HG03103 (cell line): ENCODE data around the gene GPR143.

Experiments
- ATAC-seq: cut with Tn5 transposase; IDR thresholded peaks from one replicate; pipeline ENCODE4 v1.9.1; 2021; ENCODE audit warnings: low read depth; ENCODE audit not compliant: unreplicated experiment

The GPR143 gene

DNA sequence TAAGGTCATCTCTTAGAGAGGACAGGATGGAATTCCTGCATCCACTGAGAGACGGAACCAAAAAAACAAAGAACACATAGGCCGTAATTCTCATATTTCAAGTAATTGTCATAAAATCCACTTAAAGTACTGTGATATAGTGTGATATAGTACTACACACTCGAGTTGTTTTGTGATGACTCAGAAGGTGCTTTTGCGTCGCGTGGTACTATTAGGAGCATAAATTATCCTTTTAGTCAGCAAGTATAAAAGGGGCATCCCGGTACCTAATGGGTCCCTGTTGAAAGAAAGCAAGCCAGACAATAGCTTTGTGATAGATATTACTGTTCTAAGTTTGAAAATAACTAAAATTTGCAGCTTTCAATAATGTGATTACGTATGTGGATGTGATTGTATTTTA, 55.3 kb downstream of the GPR143 start:
- ATAC-seq: no peak

DNA sequence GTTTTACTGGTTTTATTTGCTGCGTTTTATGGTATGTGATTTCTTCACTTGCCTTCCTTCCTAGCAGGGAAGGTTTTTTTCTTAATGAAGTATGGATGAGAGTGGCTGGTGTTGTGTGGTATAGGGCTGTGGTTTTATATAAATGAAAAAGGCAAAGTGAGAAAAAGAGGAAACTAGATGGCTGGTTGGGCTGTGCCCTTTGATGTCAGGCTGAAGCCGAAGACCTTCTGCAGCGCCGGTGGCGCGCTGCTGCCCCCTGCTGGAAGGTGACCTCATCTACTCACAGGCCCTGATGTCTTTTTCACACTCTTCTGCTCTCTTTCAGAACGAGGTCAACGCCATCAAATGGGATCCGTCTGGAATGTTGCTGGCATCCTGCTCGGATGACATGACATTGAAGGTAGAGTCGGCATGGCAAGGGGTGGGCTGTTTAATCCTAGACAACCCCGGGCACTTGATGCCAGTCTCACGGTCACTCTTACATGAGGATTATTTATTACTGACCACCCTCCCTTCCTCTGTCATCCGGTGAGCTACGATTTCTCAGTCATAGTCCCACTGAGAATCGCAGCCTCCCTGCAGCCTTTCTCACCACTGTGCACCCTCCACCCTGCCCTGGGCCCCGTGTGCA, 56.6 kb downstream of the GPR143 start:
- peak; percentile 71 for ATAC-seq

DNA sequence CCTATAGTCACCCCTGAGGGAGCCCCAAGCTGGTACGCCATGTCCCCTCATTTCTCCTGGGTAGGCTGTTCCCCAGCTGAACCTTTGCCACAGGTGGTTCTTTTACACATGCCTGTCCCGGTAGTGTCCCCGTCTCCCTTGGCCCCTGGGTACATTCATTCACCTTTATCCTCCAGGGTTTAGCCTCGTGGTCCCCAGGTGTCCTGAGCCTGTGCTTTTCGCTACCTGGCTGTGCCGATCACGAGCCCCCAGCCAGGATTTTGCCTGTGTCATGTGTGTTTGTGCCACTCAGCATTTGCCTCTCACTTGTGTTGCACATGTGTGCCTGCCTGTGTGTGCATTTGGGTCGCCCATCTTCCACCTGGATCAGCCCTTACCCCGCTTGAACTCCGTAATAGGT, 57.6 kb downstream of the GPR143 start:
- ATAC-seq: no peak

DNA sequence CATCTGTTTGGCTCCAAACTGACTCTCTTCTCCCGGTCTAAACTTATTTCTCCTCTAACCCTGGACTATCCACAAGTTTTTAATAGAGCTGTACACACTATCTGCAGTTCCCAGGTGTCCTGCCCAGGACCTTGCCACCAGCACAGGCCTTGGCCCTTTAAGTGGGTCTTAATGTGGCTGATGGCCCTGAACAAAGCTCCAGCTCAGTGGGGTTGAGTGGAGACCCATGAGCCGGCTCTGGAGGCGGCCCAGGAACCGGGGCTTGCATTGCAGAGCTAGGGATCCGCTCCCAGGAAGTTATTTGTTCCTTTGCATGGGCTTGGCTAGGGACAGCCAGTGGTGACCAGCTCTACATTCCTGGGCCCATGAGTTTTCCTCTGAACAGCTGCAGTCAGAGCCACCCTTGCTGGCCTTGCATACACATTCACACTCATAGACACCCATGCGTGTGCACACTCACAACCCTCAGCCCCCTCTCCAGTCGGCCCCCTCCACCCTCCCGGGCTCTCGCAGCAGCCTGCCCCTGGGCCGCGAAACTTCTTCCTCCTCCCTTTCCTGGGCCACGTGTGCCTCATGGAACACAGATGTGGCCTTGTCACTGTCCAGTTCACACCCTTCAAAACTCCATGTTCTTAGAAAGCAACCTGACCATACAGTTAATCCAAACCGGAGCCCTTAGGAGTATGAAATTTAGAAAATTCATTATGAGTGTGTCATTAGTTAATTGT, 58.2 kb downstream of the GPR143 start:
- ATAC-seq: no peak

DNA sequence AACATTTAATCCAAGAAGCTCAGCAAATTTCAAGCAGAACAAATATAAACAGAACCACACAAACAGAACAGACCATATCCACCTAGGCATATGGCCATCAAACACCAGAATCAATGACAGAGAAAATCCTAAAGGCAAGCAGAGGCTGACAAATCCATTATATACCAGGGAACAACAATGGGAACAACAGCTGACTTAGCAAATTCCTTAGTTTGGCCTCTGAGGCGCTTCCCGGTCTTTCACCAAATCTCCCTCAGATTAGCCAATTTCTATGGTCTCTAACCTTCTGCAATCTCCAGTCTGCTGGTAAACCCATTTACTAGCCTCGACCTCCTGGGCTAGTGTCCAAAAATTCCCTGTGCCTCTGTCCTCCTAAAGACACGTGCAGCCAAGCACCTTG, 59.2 kb downstream of the GPR143 start:
- no peak for ATAC-seq

DNA sequence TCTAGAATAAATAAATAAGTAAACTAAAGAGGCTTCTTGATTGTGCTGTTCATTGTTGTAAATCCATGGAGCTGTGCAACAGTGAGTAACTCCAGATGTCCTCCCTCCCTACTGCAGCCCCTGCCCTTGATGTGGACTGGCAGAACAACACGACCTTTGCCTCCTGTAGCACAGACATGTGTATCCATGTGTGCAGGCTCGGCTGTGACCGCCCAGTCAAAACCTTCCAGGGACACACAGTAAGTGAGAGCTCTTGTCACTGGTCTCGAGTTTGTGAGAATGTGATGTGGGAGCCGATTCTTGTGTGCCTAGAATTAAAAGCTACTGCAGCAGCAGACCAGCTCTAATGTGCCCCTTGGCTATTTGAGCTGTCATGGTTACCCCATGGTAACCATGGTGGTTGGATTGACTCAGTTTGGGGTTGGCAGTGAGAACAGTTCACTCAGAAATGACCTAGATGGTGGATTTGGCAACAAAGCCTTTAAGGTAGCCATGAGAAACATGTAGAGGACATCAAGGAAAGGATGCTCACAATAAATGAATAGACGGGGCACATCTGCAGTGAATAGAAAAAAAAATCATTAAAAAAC, 60.7 kb downstream of the GPR143 start:
- ATAC-seq: no peak

DNA sequence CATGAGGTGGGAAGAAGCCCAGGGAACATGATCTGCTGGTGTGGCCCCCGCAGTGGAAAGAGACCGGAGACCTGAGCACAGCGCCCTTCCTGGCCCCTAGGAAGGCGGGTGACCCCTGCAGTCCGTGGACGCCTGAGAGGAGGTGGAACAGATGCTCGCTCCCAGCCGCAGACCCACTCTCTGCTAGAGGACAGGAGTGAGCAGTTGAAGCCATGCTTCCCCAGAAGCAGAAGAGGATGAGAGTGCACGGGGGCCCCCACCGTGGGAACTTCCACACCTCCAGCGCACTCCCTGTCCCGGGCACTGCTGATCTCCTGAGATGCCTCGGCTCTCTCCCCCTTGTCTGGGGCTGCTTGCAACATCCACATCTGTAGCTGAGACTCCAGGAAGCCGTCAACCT, 62.2 kb downstream of the GPR143 start:
- no peak for ATAC-seq

DNA sequence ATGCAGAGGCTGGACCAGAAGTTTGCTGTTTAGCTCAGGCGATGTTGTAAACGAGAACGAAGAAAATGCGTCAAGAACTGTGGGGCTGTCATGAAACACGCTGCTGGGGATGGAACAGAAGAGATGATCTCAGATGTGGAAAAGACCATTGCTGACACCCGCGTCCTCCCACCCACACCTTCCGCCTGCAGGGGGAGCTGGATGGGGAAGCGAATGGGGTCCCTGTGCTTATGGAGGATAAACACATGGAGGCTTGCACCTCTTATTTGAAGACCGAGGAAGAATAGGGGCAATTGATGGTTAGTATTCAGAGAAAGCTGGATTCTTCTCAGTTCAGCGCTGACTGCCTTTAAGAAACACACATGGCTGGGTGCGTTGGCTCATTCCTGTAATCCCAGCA, 63.9 kb downstream of the GPR143 start:
- ATAC-seq: no peak

DNA sequence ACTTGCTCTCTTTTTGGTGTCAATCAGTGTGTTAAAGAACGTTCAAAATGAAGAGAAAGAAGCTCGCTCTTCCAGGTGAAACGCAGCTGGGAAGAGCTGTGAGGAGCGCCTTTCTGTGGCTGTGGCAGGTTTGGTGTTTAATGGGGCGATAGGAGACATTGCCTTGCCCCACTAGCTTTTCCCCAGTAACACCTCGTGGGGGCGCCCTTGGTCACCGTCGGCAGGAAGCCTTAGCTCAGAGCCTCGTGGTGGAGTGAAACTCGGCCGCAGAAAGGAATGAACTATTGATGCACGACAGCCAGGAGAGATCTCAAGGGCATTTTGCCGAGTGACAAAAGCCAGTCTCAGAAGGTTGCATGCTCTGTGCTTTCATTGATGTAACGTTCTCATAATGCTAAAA, 65.1 kb downstream of the GPR143 start:
- ATAC-seq: no peak

DNA sequence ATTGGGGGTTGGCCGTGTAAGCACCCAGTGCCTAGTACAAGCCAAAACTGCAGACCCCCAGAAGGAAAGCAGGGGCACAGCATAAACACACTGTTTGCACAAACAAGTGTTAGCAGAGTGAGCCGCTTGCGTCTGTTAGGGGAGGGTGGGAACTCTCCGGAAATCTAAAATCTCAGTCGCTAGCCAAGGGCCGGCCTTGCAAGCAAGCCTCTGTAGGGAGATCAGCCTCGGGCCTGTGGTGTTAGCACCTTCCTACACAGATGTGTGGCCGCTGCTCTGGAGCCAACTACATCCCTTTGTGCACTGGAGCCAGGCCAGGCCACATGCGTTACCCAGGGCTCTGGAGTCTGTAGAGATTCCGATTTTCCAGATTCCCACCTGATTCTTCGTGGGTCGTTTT, 67.1 kb downstream of the GPR143 start:
- no peak for ATAC-seq

DNA sequence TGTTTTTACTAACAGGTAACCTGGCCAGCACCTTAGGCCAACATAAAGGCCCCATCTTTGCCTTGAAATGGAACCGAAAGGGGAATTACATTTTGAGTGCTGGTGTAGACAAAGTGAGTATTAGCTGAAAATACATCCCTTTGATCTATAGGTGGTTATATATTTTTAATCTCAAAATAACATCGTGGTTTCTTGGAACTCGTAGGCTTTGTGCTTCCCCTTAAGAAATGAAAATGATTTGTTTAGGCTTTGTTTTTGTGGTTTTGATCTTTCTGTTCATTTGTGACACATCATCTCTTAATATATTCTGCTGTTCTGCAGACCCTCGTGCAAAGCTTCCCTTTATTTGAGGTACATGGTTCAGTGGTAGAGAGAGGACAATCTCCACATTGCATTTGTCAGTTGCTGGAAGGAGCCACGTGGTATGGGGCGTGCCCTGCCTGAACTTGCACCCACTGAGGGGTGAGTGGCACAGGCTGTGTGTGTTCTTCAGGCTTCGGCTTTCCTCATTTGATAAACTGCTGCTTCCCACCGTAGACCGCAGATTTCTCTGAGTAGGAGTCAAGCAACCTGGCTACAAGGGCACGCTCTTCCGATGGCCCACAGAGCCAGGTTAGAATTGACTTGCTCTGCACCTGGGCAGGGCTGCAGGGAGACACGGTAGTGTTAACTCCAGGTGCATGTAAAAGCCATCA, 72.2 kb downstream of the GPR143 start:
- ATAC-seq: no peak

DNA sequence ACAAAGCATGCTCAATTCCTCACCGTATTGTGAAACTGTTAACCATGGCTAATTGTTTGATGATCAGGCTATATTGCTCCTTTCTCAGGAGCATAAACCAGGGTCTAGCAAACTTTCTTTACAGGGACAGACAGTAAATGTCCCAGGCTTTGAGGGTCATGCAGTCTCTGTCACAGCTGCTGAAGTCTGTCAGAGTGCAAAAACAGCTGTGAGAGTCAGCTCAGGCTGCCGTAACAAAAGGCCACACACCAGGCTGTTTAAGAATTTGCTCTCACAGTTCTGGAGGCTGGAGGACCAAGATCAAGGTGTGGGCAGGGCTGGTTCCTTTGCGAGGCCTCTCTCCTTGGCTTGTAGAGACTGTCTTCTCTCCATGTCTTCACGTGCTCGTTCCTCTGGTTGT, 75.6 kb downstream of the GPR143 start:
- ATAC-seq: no peak

DNA sequence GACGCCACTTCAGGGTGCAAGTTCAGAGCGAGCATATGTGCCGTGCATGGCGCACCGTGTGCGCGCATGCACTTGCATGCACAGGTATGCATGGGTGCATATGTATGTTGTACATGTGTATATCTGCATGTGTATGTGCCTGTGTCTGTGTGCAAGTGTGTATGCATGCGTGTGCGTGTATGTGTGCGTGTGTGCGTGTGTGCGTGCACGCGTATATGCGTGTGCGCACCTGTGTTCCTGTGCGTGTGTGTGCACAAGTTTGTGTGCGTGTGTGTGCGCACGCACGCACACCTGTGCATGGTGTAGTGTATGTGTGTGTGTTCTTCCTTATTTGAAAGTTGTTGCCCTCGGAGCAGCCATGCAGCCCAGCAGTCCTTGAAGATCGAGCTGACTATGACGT, 76.8 kb downstream of the GPR143 start:
- no peak for ATAC-seq

DNA sequence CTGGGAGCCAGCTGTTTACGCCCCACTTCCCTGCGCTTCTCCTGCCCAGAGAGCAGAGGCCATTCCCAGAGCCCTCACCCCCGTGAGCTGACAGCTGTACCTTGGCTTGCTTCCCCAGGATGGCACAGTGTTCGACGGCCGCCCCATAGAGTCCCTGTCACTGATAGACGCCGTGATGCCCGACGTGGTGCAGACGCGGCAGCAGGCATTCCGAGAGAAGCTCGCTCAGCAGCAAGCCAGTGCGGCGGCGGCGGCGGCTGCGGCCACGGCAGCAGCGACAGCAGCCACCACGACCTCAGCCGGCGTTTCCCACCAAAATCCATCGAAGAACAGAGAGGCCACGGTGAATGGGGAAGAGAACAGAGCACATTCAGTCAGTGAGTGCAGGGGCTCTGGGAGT, 77.7 kb downstream of the GPR143 start:
- no peak for ATAC-seq

DNA sequence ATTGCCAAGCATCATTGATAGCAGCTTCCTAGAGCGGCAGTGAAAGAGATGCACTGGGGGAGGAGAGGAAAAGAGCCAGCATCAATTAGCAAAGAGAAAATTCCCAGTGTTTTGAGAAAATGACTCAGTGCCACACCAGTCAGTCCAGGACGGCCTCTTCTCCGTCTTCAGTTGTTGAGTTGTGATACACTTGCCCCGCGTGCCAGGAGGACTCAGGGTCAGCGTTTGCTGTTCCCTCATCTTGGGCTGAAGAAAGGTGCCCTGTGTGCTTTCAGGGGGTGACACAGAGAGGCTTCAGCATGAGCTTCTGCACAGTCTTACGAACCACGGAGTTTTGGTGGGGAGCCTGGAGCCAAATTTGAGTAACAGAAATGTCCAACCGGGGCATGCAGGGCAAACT, 82.3 kb downstream of the GPR143 start:
- ATAC-seq: no peak

DNA sequence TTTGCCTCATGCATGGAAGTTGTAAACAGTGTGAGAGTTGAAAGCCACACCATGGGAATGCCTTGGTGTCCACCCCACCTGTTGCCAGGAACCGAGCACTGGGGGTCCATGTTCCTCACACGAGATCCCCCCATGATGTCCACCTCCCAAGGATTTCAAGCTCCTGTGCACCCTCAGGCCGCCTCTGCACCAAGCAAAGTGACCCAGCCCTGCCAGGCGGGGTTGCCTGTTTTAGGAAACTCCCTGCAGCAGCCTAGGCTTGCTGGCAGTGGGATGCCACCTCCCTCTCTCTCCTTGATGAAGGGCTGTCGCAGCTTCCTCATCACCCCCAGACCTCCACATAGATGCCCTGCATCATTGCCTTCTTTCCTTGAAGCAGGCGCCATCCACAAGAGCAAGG, 82.8 kb downstream of the GPR143 start:
- ATAC-seq: no peak

DNA sequence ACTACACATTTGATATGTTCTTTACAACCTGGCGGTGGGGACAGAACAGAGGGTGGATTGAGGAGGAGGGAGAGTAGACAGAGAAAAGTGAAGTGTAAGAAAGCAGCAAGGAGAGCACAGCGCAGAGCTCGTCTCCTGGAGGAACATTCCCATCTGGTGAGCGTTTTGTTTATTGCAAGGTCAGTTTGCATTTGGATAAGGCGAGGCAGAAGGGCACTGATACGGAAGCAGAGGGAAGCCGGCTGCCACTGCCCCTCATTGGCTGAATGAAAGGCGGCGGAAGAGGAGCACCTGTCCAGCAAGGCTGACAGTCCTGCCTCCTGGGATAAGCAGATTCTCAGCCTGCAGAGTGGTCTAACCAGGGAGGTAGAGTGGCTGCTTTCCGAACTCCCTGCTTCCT, 83.2 kb downstream of the GPR143 start:
- ATAC-seq: no peak

DNA sequence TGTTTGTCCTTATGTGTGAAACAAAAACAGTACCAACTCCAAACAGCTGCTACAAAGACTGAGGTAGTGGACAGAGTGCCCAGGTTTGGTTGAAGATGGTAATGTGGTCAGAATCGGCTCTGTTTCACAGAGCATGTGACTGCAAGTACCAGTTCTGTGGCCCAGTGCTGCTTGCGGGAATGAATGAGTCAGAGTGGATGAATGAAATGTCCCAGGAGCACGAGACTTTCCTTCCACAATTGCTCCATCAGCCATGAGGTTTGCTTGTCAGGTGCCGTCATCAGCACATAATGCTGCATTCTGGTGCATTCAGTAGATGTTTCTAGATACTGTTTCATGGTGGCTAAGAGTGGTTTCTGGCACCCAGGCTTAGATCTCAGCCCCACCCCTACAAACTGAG, 84.2 kb downstream of the GPR143 start:
- no peak for ATAC-seq

DNA sequence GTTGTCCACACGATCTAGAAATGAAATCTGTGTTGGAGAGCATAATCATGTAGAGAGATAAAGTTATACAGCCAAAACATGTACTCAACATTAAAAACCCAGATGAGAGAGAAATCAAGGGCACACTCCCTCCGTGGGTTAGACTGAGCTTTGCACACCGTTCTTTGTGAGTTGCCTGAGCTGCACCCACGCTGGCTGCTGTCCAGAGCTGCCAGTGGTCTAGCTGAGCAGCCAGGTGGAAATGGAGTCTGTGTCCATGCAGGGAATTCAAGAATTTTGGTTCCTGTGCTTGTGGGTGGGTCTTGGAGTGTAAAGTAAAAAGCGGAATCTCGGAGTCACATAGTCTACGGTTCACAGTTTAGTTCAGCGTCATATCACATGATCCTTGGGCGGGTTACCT, 84.6 kb downstream of the GPR143 start:
- no peak for ATAC-seq

DNA sequence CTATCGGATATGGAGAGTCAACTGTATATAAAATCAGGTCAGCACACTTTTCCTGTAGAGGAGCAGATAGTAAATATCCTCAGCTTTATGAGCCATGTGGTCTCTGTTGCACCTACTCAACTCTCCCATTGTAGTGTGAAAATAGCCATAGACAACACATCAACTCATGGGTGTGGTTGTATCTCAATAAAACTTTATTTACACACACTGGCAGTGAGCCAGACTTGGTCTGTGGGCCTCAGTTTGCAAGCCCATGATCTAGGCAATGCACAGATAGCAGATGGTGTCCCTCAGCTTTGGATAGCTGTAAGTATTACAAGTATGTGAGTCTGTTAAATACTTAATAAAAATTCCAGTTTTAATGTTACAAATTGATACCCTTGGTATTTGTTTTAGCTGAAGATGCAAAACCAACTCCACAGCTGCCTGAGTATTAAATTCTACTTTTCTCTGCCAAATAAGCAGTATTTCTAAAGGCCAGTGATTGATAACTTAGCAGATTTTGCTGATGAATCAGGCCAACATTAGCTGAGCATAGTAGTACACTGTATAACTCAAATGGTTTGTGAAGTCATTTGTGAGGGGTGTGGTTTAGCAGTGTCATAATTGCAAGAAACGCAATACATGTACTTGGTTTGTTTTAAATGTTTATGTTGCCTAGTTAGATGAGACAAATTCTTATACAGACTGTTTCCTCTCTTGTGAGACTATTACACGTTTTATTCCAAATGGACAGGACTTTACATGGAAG, 87.3 kb downstream of the GPR143 start:
- no peak for ATAC-seq
